ENCODE results near the gene WNK1. TPM values are rescaled to one million over a fixed set of nuclear protein-coding genes. Genes with fewer than 3 reads are reported as not detected.
"Not testable (repeated sequence)": the region's sequence is repeated elsewhere in the genome, so short reads cannot be mapped to it uniquely, and the experiment has no call there.

WNK1 gene
- total and polyA plus RNA-seq, 12 donors, result 14.2 to 315 (median 123) TPM

DNA sequence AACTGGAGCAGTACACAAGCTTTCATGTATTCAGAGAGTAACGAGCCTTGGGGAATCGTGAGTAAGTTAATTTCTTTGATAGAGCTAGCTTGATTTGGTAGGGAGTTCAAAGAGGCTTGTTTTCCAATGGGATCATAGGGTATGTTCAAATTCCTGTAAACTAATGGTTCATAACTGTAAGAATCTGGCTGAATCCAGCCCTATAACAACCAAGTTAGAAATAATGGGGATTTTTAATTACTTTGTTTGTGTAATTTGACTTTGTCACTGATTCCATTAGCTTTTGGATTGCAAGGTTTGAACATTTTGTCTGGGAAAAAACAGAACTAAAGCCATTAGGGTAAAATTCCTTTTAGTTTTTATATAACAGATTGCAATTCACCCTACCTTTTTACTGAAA lies 94.0 kb downstream of the WNK1 start:
- no peak for DNase-seq
- intact Hi-C loops (cut with DNase I), result no loop called here
- H3K36me3 ChIP-seq (replicated peaks in 1 of 2), result no peaks in the 10 kb centered on the region
- H3K4me3 ChIP-seq, result no peak overlapping the region
- H3K27ac ChIP-seq, result no peak overlapping the region
- no peak for TF ChIP-seq POLR2A (IDR thresholded peaks at IDR 0.05)
- TF ChIP-seq, protein P1, sequence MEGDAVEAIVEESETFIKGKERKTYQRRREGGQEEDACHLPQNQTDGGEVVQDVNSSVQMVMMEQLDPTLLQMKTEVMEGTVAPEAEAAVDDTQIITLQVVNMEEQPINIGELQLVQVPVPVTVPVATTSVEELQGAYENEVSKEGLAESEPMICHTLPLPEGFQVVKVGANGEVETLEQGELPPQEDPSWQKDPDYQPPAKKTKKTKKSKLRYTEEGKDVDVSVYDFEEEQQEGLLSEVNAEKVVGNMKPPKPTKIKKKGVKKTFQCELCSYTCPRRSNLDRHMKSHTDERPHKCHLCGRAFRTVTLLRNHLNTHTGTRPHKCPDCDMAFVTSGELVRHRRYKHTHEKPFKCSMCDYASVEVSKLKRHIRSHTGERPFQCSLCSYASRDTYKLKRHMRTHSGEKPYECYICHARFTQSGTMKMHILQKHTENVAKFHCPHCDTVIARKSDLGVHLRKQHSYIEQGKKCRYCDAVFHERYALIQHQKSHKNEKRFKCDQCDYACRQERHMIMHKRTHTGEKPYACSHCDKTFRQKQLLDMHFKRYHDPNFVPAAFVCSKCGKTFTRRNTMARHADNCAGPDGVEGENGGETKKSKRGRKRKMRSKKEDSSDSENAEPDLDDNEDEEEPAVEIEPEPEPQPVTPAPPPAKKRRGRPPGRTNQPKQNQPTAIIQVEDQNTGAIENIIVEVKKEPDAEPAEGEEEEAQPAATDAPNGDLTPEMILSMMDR (IDR thresholded peaks at IDR 0.05), result no peak
- WGBS, 4 donors, result 80 to 90% (median 86%) methylated on average over 2 of the region's 2 CpGs
- no peaks in the 10 kb centered on the region for H3K9me3 ChIP-seq (replicated peaks in 1 of 3)
- H3K27me3 ChIP-seq, result no peaks in the 10 kb centered on the region
- peaks cover 5 to 23% of the 10 kb centered on the region in 2 donors for H3K4me1 ChIP-seq (replicated peaks in 1 of 2)

DNA sequence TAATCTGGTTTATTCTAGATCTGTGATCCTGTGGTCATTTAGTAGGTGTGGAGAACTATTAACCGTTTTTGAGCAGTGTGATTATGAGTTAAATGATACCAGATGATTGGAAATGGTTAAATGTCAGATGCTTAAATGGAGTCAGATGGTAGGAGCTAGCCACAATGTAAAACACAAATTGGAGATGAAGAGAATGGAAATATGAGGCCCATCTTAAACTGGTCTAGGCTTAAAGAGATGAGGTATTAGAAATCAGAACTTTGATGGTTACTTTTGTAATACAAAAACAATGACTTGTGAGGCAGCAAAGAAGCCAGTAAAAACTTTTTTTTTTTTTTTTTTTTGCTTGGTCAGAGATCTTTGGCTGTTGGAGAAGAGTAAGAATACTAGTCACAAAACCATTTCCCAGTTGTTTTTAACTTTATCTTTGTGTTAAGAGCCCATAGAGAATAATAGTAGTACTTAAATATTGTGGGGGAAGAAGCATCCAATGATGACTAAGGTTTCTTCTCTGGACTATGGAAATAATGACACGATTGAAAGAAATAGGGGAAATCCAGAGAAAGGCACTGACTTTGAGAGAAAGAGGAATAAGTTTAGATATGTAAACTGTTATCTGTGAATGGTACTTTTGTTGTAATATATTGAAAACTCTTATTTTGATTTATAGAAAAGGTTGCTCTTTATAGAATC lies 95.9 kb downstream of the WNK1 start:
- peaks cover 14 to 32% of the 10 kb centered on the region in 2 donors for H3K4me1 ChIP-seq (replicated peaks in 1 of 2)
- intact Hi-C loops (cut with DNase I), result no loop called here
- H3K27me3 ChIP-seq, result no peaks in the 10 kb centered on the region
- no peak for DNase-seq
- no peak overlapping the region for H3K4me3 ChIP-seq
- TF ChIP-seq, protein P1 (IDR thresholded peaks at IDR 0.05), result no peak
- TF ChIP-seq POLR2A (IDR thresholded peaks at IDR 0.05), result no peak
- no peaks in the 10 kb centered on the region for H3K9me3 ChIP-seq (replicated peaks in 1 of 3)
- 66 to 76% (median 72%) methylated on average over 2 of the region's 2 CpGs for WGBS, 4 donors
- no peaks in the 10 kb centered on the region for H3K36me3 ChIP-seq (replicated peaks in 1 of 2)
- H3K27ac ChIP-seq, result peak overlapping the region in 1 of 5 donors; percentile 13

DNA sequence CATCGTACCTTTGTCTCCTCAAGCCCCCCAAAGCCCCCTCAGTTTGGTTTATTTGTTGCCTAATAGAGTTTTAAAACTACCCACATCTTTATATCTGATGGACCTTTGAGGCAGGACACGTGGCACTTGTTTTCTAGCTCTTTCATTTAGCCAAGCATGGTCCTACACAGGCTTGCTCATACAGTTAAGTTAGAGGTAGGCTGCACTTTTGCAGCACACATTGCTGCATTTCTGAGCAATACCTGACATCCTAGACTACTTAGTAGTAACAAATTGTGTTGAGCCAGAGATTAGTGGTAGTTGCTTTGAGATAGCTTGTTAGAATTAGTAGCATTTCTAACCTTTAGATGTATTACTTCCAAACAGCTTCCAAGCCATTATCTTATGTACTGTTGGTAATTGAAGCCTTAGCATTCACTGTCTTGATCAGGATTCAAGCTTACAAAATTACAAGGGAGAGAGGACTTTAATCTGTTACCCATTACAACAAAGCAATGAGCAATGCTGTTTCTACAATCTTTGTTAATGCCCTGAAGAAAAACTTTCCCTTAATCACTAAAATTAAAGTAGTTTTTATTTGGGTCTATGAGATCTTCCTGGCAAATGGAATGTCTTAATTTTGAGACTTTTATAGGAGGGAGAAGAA lies 96.6 kb downstream of the WNK1 start:
- WGBS, 4 donors, result 86 to 98% (median 90%) methylated on average over 2 of the region's 2 CpGs
- H3K36me3 ChIP-seq (replicated peaks in 1 of 2), result no peaks in the 10 kb centered on the region
- TF ChIP-seq POLR2A (IDR thresholded peaks at IDR 0.05), result no peak
- TF ChIP-seq, protein P1 (IDR thresholded peaks at IDR 0.05), result no peak
- H3K27ac ChIP-seq, result peak overlapping the region in 1 of 5 donors; percentile 38
- H3K27me3 ChIP-seq, result no peaks in the 10 kb centered on the region
- H3K4me1 ChIP-seq (replicated peaks in 1 of 2), result peaks cover 14 to 35% of the 10 kb centered on the region in 2 donors
- H3K9me3 ChIP-seq (replicated peaks in 1 of 3), result no peaks in the 10 kb centered on the region
- DNase-seq, result no peak
- H3K4me3 ChIP-seq, result no peak overlapping the region
- intact Hi-C loops (cut with DNase I), result no loop called here

DNA sequence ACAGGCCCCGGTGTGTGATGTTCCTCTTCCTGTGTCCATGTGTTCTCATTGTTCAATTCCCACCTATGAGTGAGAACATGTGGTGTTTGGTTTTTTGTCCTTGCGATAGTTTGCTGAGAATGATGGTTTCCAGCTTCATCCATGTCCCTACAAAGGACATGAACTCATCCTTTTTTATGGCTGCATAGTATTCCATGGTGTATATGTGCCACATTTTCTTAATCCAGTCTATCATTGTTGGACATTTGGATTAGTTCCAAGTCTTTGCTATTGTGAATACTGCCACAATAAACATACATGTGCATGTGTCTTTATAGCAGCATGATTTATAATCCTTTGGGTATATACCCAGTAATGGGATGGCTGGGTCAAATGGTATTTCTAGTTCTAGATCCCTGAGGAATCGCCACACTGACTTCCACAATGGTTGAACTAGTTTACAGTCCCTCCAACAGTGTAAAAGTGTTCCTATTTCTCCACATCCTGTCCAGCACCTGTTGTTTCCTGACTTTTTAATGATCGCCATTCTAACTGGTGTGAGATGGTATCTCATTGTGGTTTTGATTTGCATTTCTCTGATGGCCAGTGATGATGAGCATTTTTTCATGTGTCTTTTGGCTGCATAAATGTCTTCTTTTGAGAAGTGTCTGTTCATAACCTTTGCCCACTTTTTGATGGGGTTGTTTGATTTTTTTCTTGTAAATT lies 97.5 kb downstream of the WNK1 start:
- H3K27ac ChIP-seq; H3K9me3 ChIP-seq (replicated peaks in 1 of 3); intact Hi-C loops (cut with DNase I); H3K4me3 ChIP-seq; H3K27me3 ChIP-seq; DNase-seq; H3K36me3 ChIP-seq (replicated peaks in 1 of 2): not testable (repeated sequence)
- peaks cover 14 to 35% of the 10 kb centered on the region in 2 donors for H3K4me1 ChIP-seq (replicated peaks in 1 of 2)
- WGBS, 4 donors, result 89 to 100% (median 98%) methylated on average over 2 to 3 of the region's 4 CpGs

Data from adrenal gland (tissue), 12 donors.